Body of pancreas (tissue), 4 donors: ENCODE data around the gene SMOC2.

Experiments used
- POLR2A ChIP-seq, 3 donors: fragments of 450-650 bp; IDR thresholded peaks; one replicate each; pipeline ENCODE4 v1.6.1; 2016; ENCODE audit warnings: antibody characterized with exemption in 3 of 3, mild to moderate bottlenecking in 2 of 3
- TF ChIP-seq, protein P1 (sequence below), 7 experiments: fragments of 450-650 bp in 4 of 7; fragments of 200-600 bp in 3 of 7; sonication (generic) in 3 of 7; IDR thresholded peaks; one replicate each; pipeline ENCODE4 v1.5.1; 2016 to 2019; ENCODE audit warnings: antibody characterized with exemption in 7 of 7

DNA sequence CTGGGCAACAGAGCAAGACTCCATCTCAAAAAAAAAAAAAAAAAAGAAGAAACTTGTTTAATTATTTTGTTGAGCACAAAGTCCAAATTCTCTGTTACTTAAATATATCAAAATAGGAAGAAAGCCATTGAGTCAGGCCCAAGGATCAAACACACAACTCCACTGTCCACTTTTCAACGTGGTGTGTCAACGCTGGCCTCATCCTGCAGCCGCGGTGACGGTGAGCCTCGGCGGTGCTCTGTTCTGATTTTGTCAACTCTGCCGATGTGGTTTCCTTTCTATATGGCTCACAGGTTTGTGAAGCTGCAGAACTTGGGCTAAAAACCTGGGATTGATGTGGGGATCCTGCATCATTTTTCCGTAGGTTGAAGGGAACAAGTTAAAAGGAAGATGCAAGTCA, 3.2 kb upstream of the SMOC2 start:
- TF ChIP-seq, protein P1, sequence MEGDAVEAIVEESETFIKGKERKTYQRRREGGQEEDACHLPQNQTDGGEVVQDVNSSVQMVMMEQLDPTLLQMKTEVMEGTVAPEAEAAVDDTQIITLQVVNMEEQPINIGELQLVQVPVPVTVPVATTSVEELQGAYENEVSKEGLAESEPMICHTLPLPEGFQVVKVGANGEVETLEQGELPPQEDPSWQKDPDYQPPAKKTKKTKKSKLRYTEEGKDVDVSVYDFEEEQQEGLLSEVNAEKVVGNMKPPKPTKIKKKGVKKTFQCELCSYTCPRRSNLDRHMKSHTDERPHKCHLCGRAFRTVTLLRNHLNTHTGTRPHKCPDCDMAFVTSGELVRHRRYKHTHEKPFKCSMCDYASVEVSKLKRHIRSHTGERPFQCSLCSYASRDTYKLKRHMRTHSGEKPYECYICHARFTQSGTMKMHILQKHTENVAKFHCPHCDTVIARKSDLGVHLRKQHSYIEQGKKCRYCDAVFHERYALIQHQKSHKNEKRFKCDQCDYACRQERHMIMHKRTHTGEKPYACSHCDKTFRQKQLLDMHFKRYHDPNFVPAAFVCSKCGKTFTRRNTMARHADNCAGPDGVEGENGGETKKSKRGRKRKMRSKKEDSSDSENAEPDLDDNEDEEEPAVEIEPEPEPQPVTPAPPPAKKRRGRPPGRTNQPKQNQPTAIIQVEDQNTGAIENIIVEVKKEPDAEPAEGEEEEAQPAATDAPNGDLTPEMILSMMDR (IDR thresholded peaks at IDR 0.05): no peak
- no peak for TF ChIP-seq POLR2A (IDR thresholded peaks at IDR 0.05)
